ENCODE results near the gene OCLN.
"Not testable (repeated sequence)": the region's sequence is repeated elsewhere in the genome, so short reads cannot be mapped to it uniquely, and the experiment has no call there.

The OCLN gene

DNA sequence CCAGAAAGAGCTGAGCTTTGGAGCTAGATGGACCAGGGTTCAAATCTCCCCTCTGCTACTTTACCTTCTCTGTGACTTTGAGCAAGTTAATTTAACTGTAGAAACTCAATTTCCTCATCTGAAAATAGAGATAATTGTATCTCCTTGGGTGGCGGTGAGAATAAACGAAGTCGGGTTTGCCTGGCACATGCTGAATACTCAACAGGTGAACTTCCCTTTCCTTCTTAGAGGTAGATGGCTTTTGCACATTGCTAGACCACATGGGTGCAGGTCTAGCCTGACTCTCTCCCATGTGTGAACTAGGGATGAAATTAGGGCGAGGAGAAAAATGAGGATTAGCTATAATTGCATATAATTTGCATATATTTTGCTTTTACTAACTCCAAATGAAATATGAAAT lies 36.0 kb downstream of the OCLN start:
- DNase-seq (ENCODE audit: low spot score), result no peak

DNA sequence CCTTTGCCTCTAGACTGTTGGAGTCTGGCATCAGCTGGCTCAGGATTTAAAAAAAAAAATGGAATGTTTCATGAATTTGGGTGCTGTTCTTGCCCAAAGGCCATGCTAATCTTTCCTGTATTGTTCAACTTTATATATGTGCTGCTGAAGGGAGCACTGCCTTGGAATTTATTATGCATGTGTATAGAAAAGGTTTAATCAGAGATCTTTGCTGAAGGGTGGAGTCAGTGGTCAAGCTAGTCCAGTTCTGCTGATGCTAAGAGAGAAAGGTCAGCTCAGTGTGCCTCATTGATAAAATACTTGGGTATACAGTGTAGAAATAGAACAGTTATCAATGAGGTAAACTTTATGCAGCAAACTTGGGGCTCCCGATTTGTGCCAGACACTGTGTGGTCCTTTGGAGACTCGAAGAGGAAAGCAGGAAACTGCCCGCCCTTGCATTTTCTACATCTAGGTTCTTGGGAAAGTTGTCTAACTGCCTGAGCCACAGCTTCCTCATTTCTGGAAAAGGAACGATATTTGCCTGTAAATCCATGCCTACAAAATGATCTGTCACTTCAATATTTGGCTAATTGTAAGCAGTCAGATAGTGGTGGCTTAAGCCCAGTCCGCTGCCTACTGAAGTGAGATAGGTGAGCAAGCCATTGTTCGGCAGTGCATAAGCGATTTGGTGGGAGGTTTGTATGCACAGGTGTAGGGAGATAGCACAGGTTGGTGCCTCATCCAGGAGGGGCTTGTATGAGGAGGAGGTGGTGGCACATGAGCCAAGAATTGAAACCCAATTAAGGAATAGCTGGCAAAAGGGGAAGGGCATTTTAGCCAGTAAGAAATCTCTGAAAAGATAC lies 38.2 kb downstream of the OCLN start:
- no peak for DNase-seq (ENCODE audit: low spot score)

DNA sequence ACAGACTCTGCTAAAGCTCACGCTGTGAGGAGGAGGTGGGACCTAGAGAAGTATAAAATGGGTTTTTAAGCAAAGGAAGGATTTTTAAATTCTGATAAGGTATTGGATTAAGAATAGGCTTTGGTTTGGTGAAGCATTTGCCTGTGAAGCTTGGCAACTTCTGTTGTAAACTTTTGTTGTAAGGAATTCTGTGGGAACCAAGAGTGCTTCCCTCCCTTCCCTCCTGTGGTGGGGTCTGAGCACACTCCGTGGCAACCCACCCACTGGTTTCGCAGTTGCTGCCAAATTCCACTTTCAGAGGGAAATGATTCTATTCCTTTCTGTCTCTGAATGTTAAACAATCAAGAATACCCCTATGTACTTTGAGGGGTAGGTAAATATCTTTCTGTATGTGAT lies 38.8 kb downstream of the OCLN start:
- DNase-seq (ENCODE audit: low spot score), result no peak

DNA sequence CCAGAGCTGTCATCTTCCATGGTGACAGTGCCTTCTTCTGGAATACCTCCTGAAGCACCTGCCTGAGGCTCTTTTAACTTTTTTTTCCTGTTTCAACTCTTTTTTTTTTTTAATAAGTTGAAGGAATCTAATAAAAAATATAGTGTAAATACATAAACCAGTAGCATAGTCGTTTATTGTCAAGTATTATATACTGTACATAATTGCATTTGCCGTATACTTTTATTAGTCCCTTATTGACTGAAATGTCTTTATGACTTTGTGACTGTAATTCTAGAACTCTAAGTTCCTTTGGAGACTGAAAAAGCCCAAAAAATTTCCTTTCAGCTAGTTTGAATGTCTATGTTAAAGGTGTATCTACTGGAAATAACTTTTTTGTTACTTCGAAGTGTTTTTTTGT lies 45.3 kb downstream of the OCLN start:
- not testable (repeated sequence) for DNase-seq (ENCODE audit: low spot score)

DNA sequence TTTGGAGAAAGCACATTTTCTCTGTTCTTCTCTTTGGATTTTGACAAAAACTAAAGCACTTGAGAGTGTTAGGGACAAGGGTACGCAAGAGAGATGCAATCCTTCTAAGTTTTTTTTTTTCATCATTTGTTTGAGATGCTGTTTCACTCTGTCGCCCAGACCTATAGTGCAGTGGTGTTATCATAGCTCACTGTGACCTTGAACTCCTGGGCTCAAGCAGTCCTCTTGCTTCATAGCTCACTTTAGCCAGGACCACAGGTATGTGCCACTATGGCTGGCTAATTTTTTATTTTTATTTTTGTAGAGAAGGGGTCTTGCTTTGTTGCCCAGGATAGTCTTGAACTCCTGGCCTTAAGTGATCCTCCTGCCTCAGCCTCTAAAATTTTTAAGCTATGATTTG lies 46.1 kb downstream of the OCLN start:
- not testable (repeated sequence) for DNase-seq (ENCODE audit: low spot score)

DNA sequence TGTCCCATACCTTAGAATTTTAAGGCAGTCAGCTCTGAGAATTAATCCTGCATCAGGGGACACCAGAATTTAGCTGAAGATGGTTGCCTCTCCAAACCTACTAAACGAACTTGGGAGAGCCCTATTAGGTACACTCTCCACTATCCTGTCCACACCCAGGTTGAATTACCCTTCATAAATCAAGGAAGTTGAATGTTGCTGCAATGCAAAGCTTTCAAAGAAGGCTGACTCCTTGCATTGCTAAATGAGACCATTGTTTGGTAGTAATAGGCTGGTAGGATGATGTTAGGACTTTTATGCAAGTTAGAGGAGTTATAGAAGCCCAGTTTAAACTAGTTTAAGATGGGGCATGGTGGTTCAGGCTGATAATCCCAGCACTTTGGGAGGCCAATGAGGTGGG lies 48.8 kb downstream of the OCLN start:
- DNase-seq (ENCODE audit: low spot score), result not testable (repeated sequence)

DNA sequence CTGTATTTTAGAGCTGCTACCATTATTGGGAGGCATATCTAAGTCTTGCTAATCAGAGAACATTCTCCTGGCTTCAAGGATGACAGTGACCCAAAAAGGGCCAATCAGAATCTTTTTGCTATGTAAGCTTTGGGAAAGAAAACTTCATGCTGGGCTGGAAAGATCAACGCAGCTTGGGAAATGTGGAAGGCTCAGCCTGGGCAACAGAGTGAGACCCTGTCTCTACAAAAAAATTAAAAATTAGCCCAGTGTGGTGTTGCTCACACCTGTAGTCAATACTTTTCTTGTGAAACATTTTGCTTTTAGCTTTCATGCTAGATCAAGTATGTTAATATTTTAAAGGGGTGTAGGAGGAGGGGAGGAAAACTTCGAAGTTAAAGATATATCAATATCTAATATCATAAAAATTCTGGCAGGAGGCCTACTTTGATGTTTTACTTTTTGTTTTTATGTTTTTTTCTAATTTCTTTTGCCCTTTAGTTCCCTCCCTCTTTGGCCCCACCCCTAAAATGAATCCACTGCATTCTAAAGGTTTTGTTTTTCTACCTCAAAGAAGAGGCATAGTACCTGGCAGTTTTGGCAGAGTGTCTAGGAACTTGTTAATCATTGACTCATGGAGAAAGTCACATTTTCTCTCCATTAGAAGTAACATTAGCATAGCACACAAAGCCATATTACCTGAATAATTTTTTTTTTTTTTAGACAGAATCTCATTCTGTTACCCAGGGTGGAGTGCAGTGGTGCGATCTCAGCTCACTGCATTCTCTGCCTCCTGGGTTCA lies 50.4 kb downstream of the OCLN start:
- not testable (repeated sequence) for DNase-seq (ENCODE audit: low spot score)

DNA sequence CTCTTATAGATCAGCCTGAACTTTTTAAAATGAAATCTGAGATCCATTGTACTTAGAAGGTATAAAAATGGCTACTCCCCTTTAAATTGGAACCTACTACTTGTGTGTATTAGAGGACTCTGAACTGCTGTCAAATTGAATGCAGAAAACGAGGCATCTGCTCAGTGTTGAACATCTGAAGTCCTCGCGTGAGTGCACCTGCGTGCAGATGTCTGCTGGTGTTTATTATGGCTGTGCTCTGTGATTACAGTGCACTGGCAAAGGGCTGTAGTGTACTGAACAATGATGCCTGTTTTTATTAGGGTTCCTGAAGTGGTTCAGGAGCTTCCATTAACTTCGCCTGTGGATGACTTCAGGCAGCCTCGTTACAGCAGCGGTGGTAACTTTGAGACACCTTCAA lies 52.0 kb downstream of the OCLN start:
- DNase-seq (ENCODE audit: low spot score), result not testable (repeated sequence)

DNA sequence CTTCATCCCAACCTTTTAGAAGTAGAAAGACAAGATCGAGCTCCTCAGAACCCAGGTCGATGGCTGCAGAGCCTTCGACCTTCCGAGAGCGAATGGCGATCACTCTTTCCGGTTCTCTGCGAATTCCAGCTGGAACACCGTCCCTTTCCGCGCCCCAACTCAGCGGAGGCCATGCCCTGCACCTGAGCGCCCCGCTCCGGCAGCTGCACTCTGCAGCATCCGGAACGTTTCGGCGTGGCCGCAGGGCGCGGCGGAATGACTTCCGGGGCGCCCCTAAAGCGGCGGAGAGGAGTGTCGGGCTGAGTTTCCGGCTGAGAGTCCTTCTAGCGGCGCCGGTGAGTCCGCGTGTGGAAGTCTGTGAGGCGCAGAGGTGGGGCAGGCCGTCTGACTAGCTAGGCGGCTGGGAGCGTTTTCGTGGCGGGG lies 67.3 kb downstream of the OCLN start, which contains the start of gene GTF2H2C:
Gene GTF2H2C, plus strand, starts transcription at position 284 of the 423 bp plus-strand sequence. CDS start 4,942 bp downstream, outside the sequence.
- not testable (repeated sequence) for DNase-seq (ENCODE audit: low spot score)

DNA sequence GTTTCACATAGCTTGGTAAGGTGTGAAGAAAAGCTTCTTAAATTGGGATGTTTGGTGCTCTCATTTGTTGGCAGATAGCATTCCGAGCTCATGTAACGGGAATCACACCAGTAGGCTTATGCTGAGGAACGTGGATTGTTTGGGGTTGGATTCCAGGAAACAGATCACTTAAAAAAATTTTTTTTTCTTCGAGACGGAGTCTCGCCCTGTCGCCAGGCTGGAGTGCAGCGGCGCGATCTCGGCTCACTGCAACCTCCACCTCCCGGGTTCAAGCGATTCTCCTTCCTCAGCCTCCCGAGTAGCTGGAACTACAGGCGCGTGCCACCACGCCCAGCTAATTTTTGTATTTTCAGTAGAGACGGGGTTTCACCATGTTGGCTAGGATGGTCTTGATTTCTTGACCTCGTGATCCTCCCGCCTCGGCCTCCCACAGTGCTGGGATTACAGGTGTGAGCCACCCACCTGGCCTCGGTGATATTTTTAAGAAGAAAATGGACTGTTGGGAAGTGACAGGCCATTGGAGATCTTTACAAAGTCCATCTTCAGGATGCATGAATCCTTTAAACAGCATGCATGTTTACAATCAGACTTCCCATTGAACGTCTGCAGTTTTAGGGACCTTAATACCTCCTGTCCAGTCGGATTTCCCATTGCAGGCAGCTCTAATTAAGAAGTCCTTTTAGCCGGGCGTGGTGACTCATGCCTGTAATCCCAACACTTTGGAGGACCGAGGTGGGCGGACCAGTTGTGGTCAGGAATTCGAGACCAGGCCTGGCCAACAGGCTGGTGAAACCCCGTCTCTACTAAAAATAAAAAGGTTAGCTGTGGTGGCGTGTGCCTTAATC lies 68.2 kb downstream of the OCLN start:
- not testable (repeated sequence) for DNase-seq (ENCODE audit: low spot score)

DNA sequence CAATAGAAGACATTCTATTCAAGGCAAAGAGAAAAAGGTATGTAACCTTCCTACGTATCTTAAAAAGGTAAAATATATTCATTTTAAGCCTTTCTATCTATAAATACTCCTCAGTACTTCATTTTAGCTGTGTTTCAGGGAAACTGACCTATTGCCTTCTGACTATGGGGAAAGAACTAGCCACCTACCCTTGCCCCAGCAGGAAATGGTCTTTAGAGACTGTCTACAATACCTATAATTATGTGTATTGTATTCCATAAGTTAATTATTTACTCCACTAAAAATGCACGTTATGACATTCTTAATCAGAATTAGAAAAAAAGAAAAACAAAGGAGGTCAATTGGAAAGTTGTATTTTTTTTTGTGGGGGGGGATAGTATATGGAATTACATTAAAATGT lies 73.6 kb downstream of the OCLN start:
- DNase-seq (ENCODE audit: low spot score), result not testable (repeated sequence)

DNA sequence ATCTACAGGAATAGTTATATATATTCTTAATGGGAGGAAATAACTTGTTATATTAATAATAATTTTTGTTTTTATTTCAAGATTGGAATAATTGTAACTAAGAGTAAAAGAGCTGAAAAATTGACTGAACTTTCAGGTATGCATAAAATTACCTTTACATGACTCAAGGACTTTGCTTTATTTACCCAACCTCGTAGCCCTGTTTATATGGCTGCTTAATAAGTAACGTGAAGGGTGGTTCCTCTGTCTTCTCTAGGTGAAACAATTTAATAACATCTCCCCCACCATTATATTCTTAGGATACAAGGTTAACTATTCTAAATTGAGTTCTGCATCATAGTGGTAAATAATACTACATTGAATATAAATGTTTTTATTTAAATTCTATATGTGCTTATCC lies 75.5 kb downstream of the OCLN start:
- DNase-seq (ENCODE audit: low spot score), result not testable (repeated sequence)

DNA sequence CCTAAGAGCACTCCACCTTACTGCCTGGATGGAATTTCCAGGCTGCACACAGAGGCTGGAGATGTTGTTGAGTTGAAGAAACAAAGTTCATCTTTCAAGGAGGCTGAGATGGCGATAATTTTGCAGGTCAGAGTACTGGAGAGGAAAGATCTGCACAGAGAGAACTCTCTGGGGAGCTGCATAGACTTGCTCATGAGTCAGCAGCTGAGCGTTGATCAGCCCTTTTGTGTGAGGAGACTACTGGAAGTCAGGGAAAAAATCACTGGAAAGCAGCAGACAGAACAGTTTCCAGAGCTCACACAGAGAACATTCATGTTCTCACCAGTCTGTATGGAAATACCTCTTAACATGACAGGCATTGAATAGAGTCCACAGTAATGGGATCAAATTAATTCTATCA lies 90.8 kb downstream of the OCLN start:
- DNase-seq (ENCODE audit: low spot score), result not testable (repeated sequence)

DNA sequence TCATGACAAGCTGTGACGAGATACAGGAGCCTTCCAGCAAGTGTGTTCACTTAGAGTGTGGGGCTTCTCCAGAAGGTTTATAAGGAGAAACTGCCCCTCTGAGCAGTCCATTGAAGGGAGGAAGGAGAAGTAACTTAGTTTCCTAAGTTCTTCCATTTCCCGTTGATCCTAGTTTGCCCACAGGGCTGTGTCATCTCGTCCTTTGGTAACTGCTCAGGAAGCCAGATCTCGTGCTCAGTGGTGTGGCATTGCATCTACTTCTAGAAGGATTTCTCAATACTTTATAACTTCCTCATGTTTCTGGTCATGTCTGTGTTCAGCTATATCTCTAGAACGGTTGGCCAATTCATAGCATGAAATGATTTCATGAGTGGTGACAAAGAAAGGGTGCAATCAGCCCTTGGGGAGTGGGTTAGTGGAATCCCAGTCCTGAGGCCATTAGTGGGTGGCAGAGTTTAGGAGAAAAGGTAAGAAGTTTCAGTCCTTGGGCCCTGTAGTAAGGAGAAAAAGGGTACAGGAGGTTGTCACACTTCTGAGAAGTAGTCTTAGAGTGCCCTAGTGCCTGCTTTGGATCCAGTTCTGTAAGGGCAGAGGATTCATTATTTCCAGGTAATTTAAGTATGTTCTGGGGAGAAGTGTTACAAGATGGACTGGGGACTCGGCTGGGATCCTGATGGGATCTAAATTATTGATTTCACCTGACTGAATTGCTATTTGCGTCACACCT lies 103.7 kb downstream of the OCLN start:
- not testable (repeated sequence) for DNase-seq (ENCODE audit: low spot score)

DNA sequence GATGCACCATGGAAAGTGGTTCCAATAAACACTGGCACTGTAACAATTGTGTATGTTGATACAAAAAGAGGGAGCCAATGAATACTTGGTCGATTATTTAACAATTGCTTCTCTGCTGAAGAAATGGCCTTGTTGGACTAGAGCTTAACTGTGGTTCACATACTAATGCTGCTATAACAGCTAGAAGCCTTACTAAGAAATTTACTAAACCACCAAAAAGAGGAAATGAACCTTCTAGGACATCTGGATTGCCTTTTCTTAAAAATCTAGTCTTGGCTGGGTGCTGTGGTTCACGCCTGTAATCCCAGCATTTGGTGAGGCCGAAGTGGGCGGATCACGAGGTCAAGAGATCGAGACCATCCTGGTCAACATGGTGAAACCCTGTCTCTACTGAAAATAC lies 109.4 kb downstream of the OCLN start:
- DNase-seq (ENCODE audit: low spot score), result not testable (repeated sequence)

DNA sequence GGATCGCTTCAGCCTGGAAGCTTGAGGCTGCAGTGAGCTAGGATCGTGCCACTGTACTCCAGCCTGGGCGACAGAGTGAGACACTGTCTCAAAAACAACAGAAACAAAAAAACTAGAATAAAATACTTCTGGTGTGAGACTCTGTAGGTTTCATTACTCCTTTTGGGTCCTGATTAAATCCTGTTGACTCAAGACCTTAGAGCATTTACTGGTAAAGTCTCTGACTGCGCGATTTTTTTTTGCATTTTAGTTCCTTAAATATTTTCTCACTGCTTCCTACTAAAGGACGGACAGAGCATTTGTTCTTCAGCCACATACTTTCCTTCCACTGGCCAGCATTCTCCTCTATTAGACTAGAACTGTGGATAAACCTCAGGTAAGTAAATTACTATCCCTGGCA lies 114.2 kb downstream of the OCLN start:
- DNase-seq (ENCODE audit: low spot score), result not testable (repeated sequence)

Measured in AG08395 (cell line).